ENCODE data around the gene CTNNA3. TPM values are rescaled to one million over a fixed set of nuclear protein-coding genes. Genes with fewer than 3 reads are reported as not detected.
A peak's percentile ranks its signal among the peaks of the same experiment; 100 is the strongest.

The CTNNA3 gene
- total and polyA plus RNA-seq, 2 donors (not counting 1 experiment from before 2014, with no cell fraction given): not detected

- Histone ChIP-seq H3K79me2 (ENCODE audit: control insufficient read depth, insufficient read depth, low read length) (no peaks in the 10 kb centered on the region), H3K27ac (ENCODE audit: insufficient read depth, low read length) (no peak overlapping the region), H2AFZ (ENCODE audit: low read length) (no peak overlapping the region), H3K27me3 (ENCODE audit: control insufficient read depth, insufficient read depth, low read length) (no peaks in the 10 kb centered on the region), H3K4me1 (ENCODE audit: control insufficient read depth, extremely low read depth, insufficient read depth, low read length) (no peaks in the 10 kb centered on the region), H3K4me3 (replicated peaks in 1 of 4; ENCODE audit: control extremely low read depth in 1 of 4, insufficient read depth in 1 of 4, low read depth in 3 of 4, low read length in 4 of 4) (no peak overlapping the region), H3K36me3 (ENCODE audit: control insufficient read depth, insufficient read depth, low read length) (no peaks in the 10 kb centered on the region), H3K4me2 (ENCODE audit: extremely low read depth, insufficient read depth, low read length) (no peak overlapping the region), H3K9me3 (ENCODE audit: control insufficient read depth, insufficient read depth, low read depth, low read length) (no peaks in the 10 kb centered on the region), H3K9ac (ENCODE audit: insufficient read depth, low read length) (no peak overlapping the region), H4K20me1 (ENCODE audit: control insufficient read depth, extremely low read depth, insufficient read depth, low read length) (no peaks in the 10 kb centered on the region)
- no peak for DNase-seq (ENCODE audit: low read depth in 2 of 2)
- TF ChIP-seq EZH2 (IDR thresholded peaks at IDR 0.05; ENCODE audit: low read length, missing control alignments) (no peak), CTCF (conservative IDR thresholded peaks at IDR 0.05 in 1 of 2, IDR thresholded peaks at IDR 0.05 in 1 of 2; ENCODE audit: low read depth in 1 of 2, low read length in 2 of 2) (no peak)
Measured at GRCh38 chr10:67086327-67087134, 609.5 kb downstream of the CTNNA3 start.

- no peaks in the 10 kb centered on the region for H3K4me1 ChIP-seq (ENCODE audit: control insufficient read depth, extremely low read depth, insufficient read depth, low read length)
- no peak overlapping the region for H3K4me2 ChIP-seq (ENCODE audit: extremely low read depth, insufficient read depth, low read length)
- DNase-seq (ENCODE audit: low read depth in 2 of 2): peak in 1 of 2 donors; percentile 10
- H3K27ac ChIP-seq (ENCODE audit: insufficient read depth, low read length): no peak overlapping the region
- TF ChIP-seq EZH2 (IDR thresholded peaks at IDR 0.05; ENCODE audit: low read length, missing control alignments): no peak
- no peak for TF ChIP-seq CTCF (conservative IDR thresholded peaks at IDR 0.05 in 1 of 2, IDR thresholded peaks at IDR 0.05 in 1 of 2; ENCODE audit: low read depth in 1 of 2, low read length in 2 of 2)
- H3K36me3 ChIP-seq (ENCODE audit: control insufficient read depth, insufficient read depth, low read length): no peaks in the 10 kb centered on the region
- H3K4me3 ChIP-seq (replicated peaks in 1 of 4; ENCODE audit: control extremely low read depth in 1 of 4, insufficient read depth in 1 of 4, low read depth in 3 of 4, low read length in 4 of 4): no peak overlapping the region
- H3K79me2 ChIP-seq (ENCODE audit: control insufficient read depth, insufficient read depth, low read length): no peaks in the 10 kb centered on the region
- H4K20me1 ChIP-seq (ENCODE audit: control insufficient read depth, extremely low read depth, insufficient read depth, low read length): no peaks in the 10 kb centered on the region
- H3K9me3 ChIP-seq (ENCODE audit: control insufficient read depth, insufficient read depth, low read depth, low read length): no peaks in the 10 kb centered on the region
- no peak overlapping the region for H2AFZ ChIP-seq (ENCODE audit: low read length)
- no peak overlapping the region for H3K9ac ChIP-seq (ENCODE audit: insufficient read depth, low read length)
- H3K27me3 ChIP-seq (ENCODE audit: control insufficient read depth, insufficient read depth, low read length): no peaks in the 10 kb centered on the region
Measured at GRCh38 chr10:67079126-67079525, 616.9 kb downstream of the CTNNA3 start.

- no peaks in the 10 kb centered on the region for H3K9me3 ChIP-seq (ENCODE audit: control insufficient read depth, insufficient read depth, low read depth, low read length)
- TF ChIP-seq EZH2 (IDR thresholded peaks at IDR 0.05; ENCODE audit: low read length, missing control alignments) (no peak), CTCF (conservative IDR thresholded peaks at IDR 0.05 in 1 of 2, IDR thresholded peaks at IDR 0.05 in 1 of 2; ENCODE audit: low read depth in 1 of 2, low read length in 2 of 2) (no peak)
- H3K4me3 ChIP-seq (replicated peaks in 1 of 4; ENCODE audit: control extremely low read depth in 1 of 4, insufficient read depth in 1 of 4, low read depth in 3 of 4, low read length in 4 of 4): no peak overlapping the region
- no peak overlapping the region for H2AFZ ChIP-seq (ENCODE audit: low read length)
- DNase-seq (ENCODE audit: low read depth in 2 of 2): peak in 1 of 2 donors; percentile 67
- H4K20me1 ChIP-seq (ENCODE audit: control insufficient read depth, extremely low read depth, insufficient read depth, low read length): no peaks in the 10 kb centered on the region
- no peak overlapping the region for H3K9ac ChIP-seq (ENCODE audit: insufficient read depth, low read length)
- no peaks in the 10 kb centered on the region for H3K36me3 ChIP-seq (ENCODE audit: control insufficient read depth, insufficient read depth, low read length)
- H3K27ac ChIP-seq (ENCODE audit: insufficient read depth, low read length): no peak overlapping the region
- H3K4me1 ChIP-seq (ENCODE audit: control insufficient read depth, extremely low read depth, insufficient read depth, low read length): no peaks in the 10 kb centered on the region
- H3K4me2 ChIP-seq (ENCODE audit: extremely low read depth, insufficient read depth, low read length): no peak overlapping the region
- no peaks in the 10 kb centered on the region for H3K27me3 ChIP-seq (ENCODE audit: control insufficient read depth, insufficient read depth, low read length)
- no peaks in the 10 kb centered on the region for H3K79me2 ChIP-seq (ENCODE audit: control insufficient read depth, insufficient read depth, low read length)
Measured at GRCh38 chr10:67077376-67077775, 618.6 kb downstream of the CTNNA3 start.
